Measurements from ENCODE around the gene IL1RN.

IL1RN gene

GRCh38 chr2:113129519-113130078 is 2.2 kb downstream of the IL1RN start:
- no peak for DNase-seq

GRCh38 chr2:113131352-113132185 is 4.2 kb downstream of the IL1RN start:
- DNase-seq, result no peak

GRCh38 chr2:113132414-113133021 is 5.1 kb downstream of the IL1RN start:
- no peak for DNase-seq

GRCh38 chr2:113133704-113134598 is 6.6 kb downstream of the IL1RN start:
- no peak for DNase-seq

- no peak for DNase-seq
These were observed 7.3 kb downstream of the IL1RN start for GRCh38 chr2:113134717-113135116.

- DNase-seq, result no peak
These were observed 7.9 kb downstream of the IL1RN start for GRCh38 chr2:113135317-113135716.

- no peak for DNase-seq
These were observed 9.7 kb downstream of the IL1RN start for GRCh38 chr2:113136828-113137775.

- no peak for DNase-seq
These were observed 10.4 kb downstream of the IL1RN start for GRCh38 chr2:113137827-113138226.

GRCh38 chr2:113138428-113139322 is 11.3 kb downstream of the IL1RN start:
- no peak for DNase-seq

GRCh38 chr2:113141451-113141850 is 14.1 kb downstream of the IL1RN start:
- DNase-seq, result no peak

GRCh38 chr2:113142290-113142689 is 14.9 kb downstream of the IL1RN start:
- DNase-seq, result no peak

- no peak for DNase-seq
These were observed 16.9 kb downstream of the IL1RN start for GRCh38 chr2:113144259-113144658.

- no peak for DNase-seq
These were observed 21.5 kb downstream of the IL1RN start for GRCh38 chr2:113148606-113149552.

GRCh38 chr2:113149553-113150257 is 22.3 kb downstream of the IL1RN start:
- no peak for DNase-seq

- no peak for DNase-seq
These were observed 22.8 kb downstream of the IL1RN start for GRCh38 chr2:113150258-113150601.

- DNase-seq, result no peak
These were observed 27.9 kb downstream of the IL1RN start for GRCh38 chr2:113155331-113155730.

GRCh38 chr2:113156278-113157117 is 29.1 kb downstream of the IL1RN start:
- DNase-seq, result no peak
